HFFc6 (cell line): ENCODE data around the gene HTR1E. TPM values are rescaled to one million over a fixed set of nuclear protein-coding genes. Genes with fewer than 3 reads are reported as not detected.
"Not testable (repeated sequence)": the region's sequence is repeated elsewhere in the genome, so short reads cannot be mapped to it uniquely, and the experiment has no call there.

Experiments
- DNase-seq: peaks from one replicate; pipeline ENCODE4 v3.0.0-alpha.2; 2018
- H3K27ac Mint-ChIP-seq: 2 replicates; pipeline ENCODE4 v1.8.0; 2020; ENCODE audit warnings: mild to moderate bottlenecking, mixed read lengths
- H3K27me3 Mint-ChIP-seq: 2 replicates; pipeline ENCODE4 v1.8.0; 2021; ENCODE audit warnings: mild to moderate bottlenecking, moderate library complexity, mixed read lengths; ENCODE audit not compliant: insufficient read depth
- H3K36me3 Mint-ChIP-seq: 2 replicates; pipeline ENCODE4 v1.8.0; 2021; ENCODE audit warnings: low read depth, mixed read lengths
- H3K4me1 Mint-ChIP-seq: 2 replicates; pipeline ENCODE4 v1.8.0; 2020; ENCODE audit warnings: low read depth, mixed read lengths
- H3K4me3 Mint-ChIP-seq: 2 replicates; pipeline ENCODE4 v1.8.0; 2020; ENCODE audit warnings: mild to moderate bottlenecking, moderate library complexity, mixed read lengths
- H3K9me3 Mint-ChIP-seq: 2 replicates; pipeline ENCODE4 v1.8.0; 2020; ENCODE audit warnings: mild to moderate bottlenecking, mixed read lengths
- CTCF ChIP-seq: fragments of 200-600 bp; sonication (generic); IDR thresholded peaks from 2 replicates; pipeline ENCODE4 v1.5.0; 2021; ENCODE audit warnings: antibody characterized with exemption, mild to moderate bottlenecking
- total RNA-seq, 6 experiments: library from RNA; stranded (reverse); fragmentation: NEBNext Ultra II Directional; extraction: Animal tissue kit (Norgen Biotek cat#: 25700); gene quantifications; 2 replicates in 1 of 6; 3 replicates in 5 of 6; pipeline ENCODE4 v1.2.3, GENCODE V29; 2021

HTR1E gene
- total RNA-seq, 6 experiments from 2014 or later, result not detected

DNA sequence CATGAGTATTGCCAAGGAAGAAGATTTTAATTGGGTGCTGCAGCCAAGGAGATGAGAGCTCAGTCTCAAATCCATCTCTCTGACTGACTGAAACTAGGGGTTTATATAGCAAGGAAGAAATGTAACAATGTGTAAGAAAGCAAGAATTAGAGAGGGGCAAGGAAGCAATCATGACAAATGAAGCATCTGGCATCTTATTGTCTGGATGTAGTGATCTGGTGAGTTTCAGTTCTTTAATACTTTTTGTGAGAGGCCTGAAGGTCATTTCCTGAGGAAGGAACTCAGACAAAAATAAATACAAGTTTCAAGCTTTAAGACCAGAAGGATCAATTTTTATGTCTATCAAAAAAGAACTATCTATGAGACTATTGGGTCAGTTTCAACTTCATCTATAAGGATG is 64.2 kb downstream of the HTR1E start:
- H3K4me3 Mint-ChIP-seq, result no peak overlapping the region
- H3K4me1 Mint-ChIP-seq, result no peaks in the 10 kb centered on the region
- no peak for DNase-seq
- no peak for TF ChIP-seq CTCF
- H3K27me3 Mint-ChIP-seq, result peaks cover 5% of the 10 kb centered on the region; the same call in 1 of the 2 replicates
- no peak overlapping the region for H3K27ac Mint-ChIP-seq
- H3K36me3 Mint-ChIP-seq, result no peaks in the 10 kb centered on the region
- peaks cover 6% of the 10 kb centered on the region; the same call in 1 of the 2 replicates for H3K9me3 Mint-ChIP-seq

GRCh38 chr6:87002391-87002790 is 65.1 kb downstream of the HTR1E start:
- DNase-seq, H3K4me1 Mint-ChIP-seq, H3K27me3 Mint-ChIP-seq, H3K4me3 Mint-ChIP-seq, H3K36me3 Mint-ChIP-seq, H3K9me3 Mint-ChIP-seq, H3K27ac Mint-ChIP-seq: not testable (repeated sequence)

DNA sequence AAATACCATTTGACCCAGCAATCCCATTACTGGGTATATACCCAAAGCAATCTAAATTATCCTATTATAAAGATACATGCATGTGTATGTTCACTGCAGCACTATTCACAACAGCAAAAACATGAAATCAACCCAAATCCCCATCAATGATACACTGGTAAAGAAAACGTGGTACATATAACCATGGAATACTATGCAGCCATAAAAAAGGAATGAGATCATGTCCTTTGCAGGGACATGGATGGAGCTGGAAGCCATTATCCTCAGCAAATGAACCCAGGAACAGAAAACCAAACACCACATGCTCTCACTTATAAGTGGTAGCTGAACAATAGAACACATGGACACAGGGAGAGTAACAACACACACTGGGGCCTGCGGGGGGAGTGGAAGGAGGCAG is 69.2 kb downstream of the HTR1E start:
- not testable (repeated sequence) for DNase-seq, H3K9me3 Mint-ChIP-seq, H3K36me3 Mint-ChIP-seq, H3K27me3 Mint-ChIP-seq, H3K27ac Mint-ChIP-seq, H3K4me3 Mint-ChIP-seq, H3K4me1 Mint-ChIP-seq

GRCh38 chr6:87009581-87009980 is 72.3 kb downstream of the HTR1E start:
- H3K4me3 Mint-ChIP-seq, H3K27me3 Mint-ChIP-seq, H3K9me3 Mint-ChIP-seq, DNase-seq, H3K4me1 Mint-ChIP-seq, H3K27ac Mint-ChIP-seq, H3K36me3 Mint-ChIP-seq: not testable (repeated sequence)

- DNase-seq, result no peak
- H3K9me3 Mint-ChIP-seq, result peaks cover 5% of the 10 kb centered on the region
- no peak for TF ChIP-seq CTCF
- H3K27ac Mint-ChIP-seq, result no peak overlapping the region
- H3K27me3 Mint-ChIP-seq, result peaks cover 2% of the 10 kb centered on the region; the same call in 1 of the 2 replicates
- H3K4me3 Mint-ChIP-seq, result no peak overlapping the region
- no peaks in the 10 kb centered on the region; the same call in 1 of the 2 replicates for H3K36me3 Mint-ChIP-seq
- no peaks in the 10 kb centered on the region for H3K4me1 Mint-ChIP-seq
Observed at GRCh38 chr6:87012035-87012434, 74.7 kb downstream of the HTR1E start.

DNA sequence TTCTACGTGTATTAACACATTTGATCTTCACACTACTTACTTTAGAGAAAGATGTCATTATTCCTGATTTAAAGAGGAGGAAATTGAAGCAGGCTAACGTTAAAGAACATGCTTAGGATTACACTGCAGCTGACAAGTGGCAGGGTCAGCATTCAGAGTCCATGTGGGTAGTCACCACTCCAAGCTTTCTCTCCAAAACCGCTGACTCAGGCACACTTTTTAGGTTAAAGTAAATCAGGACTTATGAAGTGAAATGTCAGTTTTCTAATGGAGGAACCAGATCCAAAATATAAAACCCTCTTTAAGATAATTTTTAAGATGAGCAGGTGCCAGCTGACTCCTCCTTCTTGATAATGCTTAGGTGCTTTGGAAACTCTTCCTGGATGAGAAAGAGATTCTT is 75.4 kb downstream of the HTR1E start:
- Mint-ChIP-seq H3K36me3 (no peaks in the 10 kb centered on the region; the same call in 1 of the 2 replicates), H3K9me3 (peaks cover 5% of the 10 kb centered on the region), H3K4me3 (no peak overlapping the region), H3K4me1 (no peaks in the 10 kb centered on the region), H3K27me3 (peaks cover 2% of the 10 kb centered on the region; the same call in 1 of the 2 replicates), H3K27ac (no peak overlapping the region)
- TF ChIP-seq CTCF, result no peak
- no peak for DNase-seq

GRCh38 chr6:87016772-87017171 is 79.4 kb downstream of the HTR1E start:
- H3K4me1 Mint-ChIP-seq, result no peaks in the 10 kb centered on the region
- TF ChIP-seq CTCF, result no peak
- no peak overlapping the region for H3K4me3 Mint-ChIP-seq
- no peak overlapping the region for H3K27ac Mint-ChIP-seq
- DNase-seq, result no peak
- peaks cover 4% of the 10 kb centered on the region for H3K27me3 Mint-ChIP-seq
- no peaks in the 10 kb centered on the region; the same call in 1 of the 2 replicates for H3K9me3 Mint-ChIP-seq
- H3K36me3 Mint-ChIP-seq, result no peaks in the 10 kb centered on the region
